Stimulated activated CD8-positive, alpha-beta memory T cell treated with anti-CD3 and anti-CD28 coated beads, Interleukin-7, amount 100 ng/mL, for 48 hours (primary cell): ENCODE measurements around the gene USP53.
"Not testable (repeated sequence)": the region's sequence is repeated elsewhere in the genome, so short reads cannot be mapped to it uniquely, and the experiment has no call there.

ENCODE experiments used
- DNase-seq, 2 donors: peaks; one replicate each; pipeline ENCODE4 v3.0.0-alpha.2; 2020; ENCODE audit warnings: low read depth in 1 of 2; ENCODE audit errors: extremely low read depth in 1 of 2

Gene USP53

GRCh38 chr4:119266153-119266552 is 53.6 kb downstream of the USP53 start:
- no peak for DNase-seq

GRCh38 chr4:119268466-119268865 is 56.0 kb downstream of the USP53 start:
- DNase-seq, result no peak

GRCh38 chr4:119271361-119272085 is 59.0 kb downstream of the USP53 start:
- no peak for DNase-seq

- not testable (repeated sequence) for DNase-seq
Measured at GRCh38 chr4:119279541-119279940, 67.0 kb downstream of the USP53 start.

- DNase-seq, result not testable (repeated sequence)
Measured at GRCh38 chr4:119279945-119280344, 67.4 kb downstream of the USP53 start.

- no peak for DNase-seq
Measured at GRCh38 chr4:119281393-119281792, 68.9 kb downstream of the USP53 start.

GRCh38 chr4:119284876-119285780 is 72.6 kb downstream of the USP53 start:
- no peak for DNase-seq

- DNase-seq, result no peak
Measured at GRCh38 chr4:119286377-119287002, 74.0 kb downstream of the USP53 start.

- no peak for DNase-seq
Measured at GRCh38 chr4:119289313-119289712, 76.8 kb downstream of the USP53 start.

GRCh38 chr4:119290598-119290997 is 78.1 kb downstream of the USP53 start:
- DNase-seq, result no peak

GRCh38 chr4:119296356-119296755 is 83.8 kb downstream of the USP53 start:
- DNase-seq, result no peak

GRCh38 chr4:119297795-119298194 is 85.3 kb downstream of the USP53 start:
- DNase-seq, result no peak

GRCh38 chr4:119299260-119299671 is 86.8 kb downstream of the USP53 start:
- no peak for DNase-seq

GRCh38 chr4:119299741-119300100 is 87.2 kb downstream of the USP53 start:
- DNase-seq, result no peak

- DNase-seq, result peak; percentile 89
Measured at GRCh38 chr4:119300101-119300978, 87.8 kb downstream of the USP53 start.

- DNase-seq, result no peak
Measured at GRCh38 chr4:119302073-119302832, 89.7 kb downstream of the USP53 start.

GRCh38 chr4:119303587-119304305 is 91.2 kb downstream of the USP53 start:
- no peak for DNase-seq

GRCh38 chr4:119304431-119304830 is 91.9 kb downstream of the USP53 start:
- DNase-seq, result no peak

- no peak for DNase-seq
Measured at GRCh38 chr4:119307606-119308005, 95.1 kb downstream of the USP53 start.
